Kidney (tissue), 14 donors: Measurements from ENCODE around the gene ARFGEF3. TPM values are rescaled to one million over a fixed set of nuclear protein-coding genes. Genes with fewer than 3 reads are reported as not detected.
A peak's percentile ranks its signal among the peaks of the same experiment; 100 is the strongest.

Experiments
- DNase-seq, 5 donors: peaks; one replicate each; pipeline ENCODE4 v3.0.0-alpha.2; 2013 to 2020
- FAIRE-seq: peaks from 2 replicates; lab custom pipeline; 2012; peaks lifted over from hg19 to GRCh38; lab: Jason Lieb, UNC
- H3K27ac ChIP-seq, 2 donors: one replicate each; pipeline ENCODE4 v1.7.0; 2013; ENCODE audit warnings: low read depth in 2 of 2, low read length in 2 of 2, inconsistent platforms in 1 of 2
- H3K27me3 ChIP-seq: one replicate; pipeline ENCODE4 v1.7.1; 2013; ENCODE audit warnings: low read length, inconsistent platforms; ENCODE audit not compliant: control insufficient read depth, insufficient read depth
- H3K36me3 ChIP-seq, 3 donors: one replicate each; pipeline versions ENCODE4 v1.7.0 to v1.7.1; 2013; ENCODE audit warnings: low read length in 3 of 3, control low read depth in 1 of 3, inconsistent platforms in 1 of 3; ENCODE audit not compliant: insufficient read depth in 3 of 3, control insufficient read depth in 2 of 3
- H3K4me1 ChIP-seq, 3 donors: one replicate each; pipeline versions ENCODE4 v1.7.0 to v1.7.1; 2013; ENCODE audit warnings: low read length in 3 of 3, inconsistent platforms in 1 of 3, low read depth in 1 of 3; ENCODE audit not compliant: control insufficient read depth in 2 of 3, insufficient read depth in 2 of 3
- H3K4me3 ChIP-seq, 3 donors: one replicate each; pipeline versions ENCODE4 v1.7.0 to v1.8.1; 2013; ENCODE audit warnings: low read length in 3 of 3, control low read depth in 1 of 3, inconsistent platforms in 1 of 3
- H3K9ac ChIP-seq, 3 donors: one replicate each; pipeline versions ENCODE4 v1.7.0 to v1.7.1; 2013; ENCODE audit warnings: low read length in 3 of 3, control low read depth in 1 of 3, inconsistent platforms in 1 of 3
- H3K9me3 ChIP-seq, 3 donors: one replicate each; pipeline versions ENCODE4 v1.7.0 to v1.7.1; 2013; ENCODE audit warnings: low read length in 3 of 3, control low read depth in 1 of 3, inconsistent platforms in 1 of 3; ENCODE audit not compliant: control insufficient read depth in 2 of 3, insufficient read depth in 1 of 3
- CTCF ChIP-seq: IDR thresholded peaks from 3 replicates; pipeline ENCODE4 v1.5.1; 2012; ENCODE audit warnings: mild to moderate bottlenecking, moderate library complexity, borderline replicate concordance; ENCODE audit not compliant: insufficient read depth; ENCODE audit errors: extremely low read depth
- intact Hi-C: fragments of 100-400 bp; cut with DNase I; formaldehyde crosslinking; loops from one replicate; pipeline ENCODE4 v1.11.1; 2022
- polyA plus RNA-seq: library from polyadenylated mRNA; stranded (reverse); fragments of 350-450 nt; fragmentation: Illumina TruSeq; extraction: RNeasy Lipid Tissue Mini Kit (QIAGEN cat#74804); gene quantifications from one replicate; pipeline ENCODE4 v1.2.3, GENCODE V29; 2014; ENCODE audit warnings: low read depth, low replicate concordance; ENCODE audit not compliant: insufficient read depth
- total RNA-seq: library from RNA; stranded (reverse); fragmentation: NEBNext Ultra II Directional; extraction: Animal tissue kit (Norgen Biotek cat#: 25700); gene quantifications from one replicate; pipeline ENCODE4 v1.2.1, GENCODE V29; 2021
- donor health status: control.
- donor health status: control.
- donor health status: control.
- donor health status: control.
- donor health status: control.
- donor health status: DM: yes; HTN: yes; CAD: no.
- donor health status: Normal renal cell carcinoma (clear cell type).

The ARFGEF3 gene
- total and polyA plus RNA-seq, 2 donors from 2014 or later: 1.2 to 7.8 TPM

GRCh38 chr6:138176652-138177232 is 15.0 kb downstream of the ARFGEF3 start:
- no peak for FAIRE-seq
- Histone ChIP-seq H3K4me3 (no peak overlapping the region), H3K27me3 (no peaks in the 10 kb centered on the region), H3K9me3 (peaks cover 0 to 3% (median 0%) of the 10 kb centered on the region in 3 donors), H3K27ac (no peak overlapping the region), H3K4me1 (no peaks in the 10 kb centered on the region), H3K36me3 (no peaks in the 10 kb centered on the region), H3K9ac (no peak overlapping the region)
- TF ChIP-seq CTCF: no peak
- intact Hi-C loops: no loop called here
- DNase-seq: no peak

- Histone ChIP-seq H3K4me1 (no peaks in the 10 kb centered on the region), H3K36me3 (no peaks in the 10 kb centered on the region), H3K9ac (no peak overlapping the region), H3K27me3 (no peaks in the 10 kb centered on the region), H3K27ac (no peak overlapping the region), H3K9me3 (no peaks in the 10 kb centered on the region), H3K4me3 (no peak overlapping the region)
- FAIRE-seq (no peak), DNase-seq (peak in 3 of 5 donors; percentile 26 to 54 (median 40))
- intact Hi-C loops: no loop called here
- no peak for TF ChIP-seq CTCF
Observed at GRCh38 chr6:138182939-138183789, 21.4 kb downstream of the ARFGEF3 start.

- Histone ChIP-seq H3K9me3 (no peaks in the 10 kb centered on the region), H3K27ac (no peak overlapping the region), H3K4me1 (no peaks in the 10 kb centered on the region), H3K4me3 (no peak overlapping the region), H3K36me3 (no peaks in the 10 kb centered on the region), H3K27me3 (no peaks in the 10 kb centered on the region), H3K9ac (no peak overlapping the region)
- FAIRE-seq: no peak
- no peak for TF ChIP-seq CTCF
- intact Hi-C loops: no loop called here
- DNase-seq: no peak
Observed at GRCh38 chr6:138183790-138184134, 22.0 kb downstream of the ARFGEF3 start.
